ENCODE measurements around the gene C2CD2L.
"Not testable (repeated sequence)": the region's sequence is repeated elsewhere in the genome, so short reads cannot be mapped to it uniquely, and the experiment has no call there.

The C2CD2L gene

DNA sequence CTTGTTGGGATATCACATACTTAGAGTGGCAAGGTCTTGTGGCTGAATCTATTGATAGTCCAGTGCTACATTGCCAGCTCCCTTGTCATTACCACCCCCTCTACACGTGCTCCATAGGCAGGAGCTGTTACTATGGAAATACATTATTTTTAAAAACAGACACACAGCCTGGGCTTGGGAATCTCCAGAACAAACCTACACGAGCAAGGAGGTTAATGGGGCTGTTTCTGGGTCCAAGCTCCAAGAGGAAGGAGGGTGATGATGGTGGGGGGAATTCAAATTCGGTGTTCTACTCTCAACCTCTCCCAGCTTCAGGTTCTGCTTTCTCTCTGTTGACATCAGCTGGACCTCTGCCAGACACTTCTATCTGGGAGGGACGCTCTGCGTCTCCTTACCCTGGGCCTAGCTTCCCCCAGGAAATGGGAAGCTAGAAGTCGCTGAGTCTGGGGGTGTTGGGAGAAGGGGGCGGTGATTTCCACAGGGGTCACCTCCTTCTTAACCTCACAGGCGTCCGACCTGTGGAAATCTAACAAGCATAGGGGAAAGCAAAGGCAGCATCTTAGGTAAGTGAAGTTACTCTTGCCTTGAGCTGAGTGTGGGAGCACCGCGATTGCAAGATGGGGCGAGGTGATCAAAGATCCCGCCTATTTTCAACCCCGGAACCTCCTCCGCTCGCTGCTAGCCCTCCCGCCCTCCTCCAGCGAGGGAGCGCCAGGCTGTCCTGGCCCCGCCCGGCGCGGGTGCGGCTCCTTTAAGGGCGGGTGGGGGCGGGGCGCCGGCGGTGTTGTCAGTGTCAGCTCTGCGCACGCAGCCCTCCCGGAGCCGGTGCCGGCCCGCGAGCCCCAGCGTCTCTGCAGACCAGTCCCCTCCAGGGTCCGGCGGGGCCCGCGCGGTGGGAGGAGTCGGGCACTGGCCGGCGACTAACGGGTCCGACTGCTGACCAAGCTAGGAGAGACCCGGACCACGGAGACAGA lies at the start of gene C2CD2L:
Gene C2CD2L (plus strand): TSS at position 781 of the 974 bp plus-strand sequence. CDS start 398 bp downstream, outside the sequence.
- DNase-seq (ENCODE audit: insufficient read length, low spot score): peak; percentile 80
- peak; percentile 93 for FAIRE-seq

DNA sequence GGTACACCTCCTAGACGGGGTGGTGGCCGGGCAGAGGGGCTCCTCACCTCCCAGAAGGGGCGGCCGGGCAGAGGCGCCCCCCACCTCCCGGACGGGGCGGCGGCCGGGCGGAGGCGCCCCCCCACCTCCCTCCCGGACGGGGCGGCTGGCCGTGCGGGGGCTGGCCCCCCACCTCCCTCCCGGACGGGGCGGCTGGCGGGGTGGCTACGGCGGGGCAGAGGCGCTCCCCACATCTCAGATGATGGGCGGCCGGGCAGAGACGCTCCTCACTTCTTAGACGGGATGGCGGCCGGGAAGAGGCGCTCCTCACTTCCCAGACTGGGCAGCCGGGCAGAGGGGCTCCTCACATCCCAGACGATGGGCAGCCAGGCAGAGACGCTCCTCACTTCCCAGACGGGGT lies 48.0 kb upstream of the C2CD2L start:
- not testable (repeated sequence) for DNase-seq (ENCODE audit: insufficient read length, low spot score); FAIRE-seq

DNA sequence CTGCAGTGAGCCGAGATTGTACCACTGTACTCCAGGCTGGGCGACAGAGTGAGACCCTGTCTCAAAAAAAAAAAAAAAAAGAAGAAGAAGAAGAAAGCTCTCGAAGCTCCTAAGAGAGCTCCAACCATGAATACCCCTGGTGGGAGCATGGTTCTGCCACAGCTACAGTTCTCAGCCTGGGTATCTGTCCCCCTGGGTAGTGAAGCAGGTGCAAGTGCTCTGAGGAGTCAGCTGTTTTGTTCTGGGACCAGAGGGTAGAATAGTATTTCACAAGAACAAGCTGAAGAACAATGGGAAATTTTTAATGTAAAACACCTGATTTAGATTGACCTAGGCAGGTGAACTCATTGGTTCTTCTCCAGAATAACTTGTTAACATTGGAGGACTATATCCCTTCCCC lies 45.9 kb upstream of the C2CD2L start:
- DNase-seq (ENCODE audit: insufficient read length, low spot score): no peak
- FAIRE-seq: no peak

DNA sequence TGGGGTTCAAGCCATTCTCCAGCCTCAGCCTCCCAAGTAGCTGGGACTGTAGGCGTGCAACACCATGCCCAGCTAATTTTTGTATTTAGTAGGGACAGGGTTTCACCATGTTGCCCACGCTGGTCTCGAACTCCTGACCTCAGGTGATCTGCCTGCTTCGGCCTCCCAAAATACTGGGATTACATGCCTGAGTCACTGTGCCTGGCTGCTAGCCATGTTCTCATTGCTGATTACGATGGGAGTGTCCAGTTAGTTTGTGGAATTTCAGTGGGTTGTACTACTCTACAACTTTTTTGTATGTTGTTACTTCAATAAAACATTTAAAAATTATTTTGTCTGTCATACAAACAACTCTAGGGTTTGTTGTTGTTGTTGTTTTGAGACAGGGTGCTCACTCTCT lies 44.4 kb upstream of the C2CD2L start:
- DNase-seq (ENCODE audit: insufficient read length, low spot score) (no peak), FAIRE-seq (no peak)

- DNase-seq (ENCODE audit: insufficient read length, low spot score) (no peak), FAIRE-seq (peak; percentile 88)
These were observed 41.8 kb upstream of the C2CD2L start for GRCh38 chr11:119065369-119065768.

DNA sequence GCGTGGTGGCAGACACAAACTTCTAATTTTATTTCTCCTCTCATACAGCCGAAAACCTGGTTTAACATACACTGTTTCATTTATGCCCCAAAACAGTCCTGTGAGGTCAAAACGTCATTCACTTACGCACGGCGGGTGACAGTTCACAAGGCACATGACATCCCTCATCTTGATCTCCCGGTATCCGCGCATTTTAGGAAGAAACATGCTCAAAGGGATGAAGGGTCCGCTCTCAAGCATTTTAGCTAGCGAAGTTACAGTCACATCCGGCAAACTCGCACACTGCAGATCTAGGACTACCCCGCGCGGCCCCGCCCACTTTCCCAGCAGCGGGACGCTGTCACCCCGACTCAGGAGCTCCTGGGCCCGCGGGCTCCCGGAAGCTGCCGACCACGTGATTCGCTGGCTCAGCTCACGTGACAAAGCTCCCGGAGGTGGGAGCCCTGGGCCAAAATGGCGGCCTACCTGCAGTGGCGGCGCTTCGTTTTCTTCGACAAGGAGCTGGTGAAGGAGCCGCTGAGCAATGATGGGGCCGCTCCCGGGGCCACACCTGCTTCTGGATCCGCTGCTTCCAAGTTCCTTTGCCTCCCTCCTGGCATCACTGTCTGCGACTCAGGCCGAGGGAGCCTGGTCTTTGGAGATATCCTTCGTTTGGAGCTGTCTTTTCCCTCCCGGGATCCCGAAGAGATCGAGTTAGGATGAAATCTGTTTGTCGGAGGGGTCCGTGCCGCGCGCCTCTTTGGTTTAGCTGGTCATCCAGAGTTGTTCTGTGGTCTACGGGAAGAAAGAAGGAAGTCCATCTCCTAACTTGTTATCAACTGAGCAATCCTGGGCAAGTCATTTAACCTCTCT lies 39.5 kb upstream of the C2CD2L start, which contains the start of gene VPS11:
Gene VPS11 (plus strand): TSS at position 448 of the 852 bp plus-strand sequence. CDS start 6 bp downstream, at position 454.
- FAIRE-seq (peak; percentile 98), DNase-seq (ENCODE audit: insufficient read length, low spot score) (peak; percentile 99)

GRCh38 chr11:119077839-119078238 lies 29.3 kb upstream of the C2CD2L start:
- DNase-seq (ENCODE audit: insufficient read length, low spot score): no peak

GRCh38 chr11:119078675-119079420 lies 28.3 kb upstream of the C2CD2L start:
- DNase-seq (ENCODE audit: insufficient read length, low spot score) (no peak), FAIRE-seq (no peak)

More at GRCh38 chr11:119077839-119078238, 29.3 kb upstream of the C2CD2L start:
- no peak for FAIRE-seq

- FAIRE-seq (no peak), DNase-seq (ENCODE audit: insufficient read length, low spot score) (no peak)
These were observed 25.4 kb upstream of the C2CD2L start for GRCh38 chr11:119081682-119082260.

DNA sequence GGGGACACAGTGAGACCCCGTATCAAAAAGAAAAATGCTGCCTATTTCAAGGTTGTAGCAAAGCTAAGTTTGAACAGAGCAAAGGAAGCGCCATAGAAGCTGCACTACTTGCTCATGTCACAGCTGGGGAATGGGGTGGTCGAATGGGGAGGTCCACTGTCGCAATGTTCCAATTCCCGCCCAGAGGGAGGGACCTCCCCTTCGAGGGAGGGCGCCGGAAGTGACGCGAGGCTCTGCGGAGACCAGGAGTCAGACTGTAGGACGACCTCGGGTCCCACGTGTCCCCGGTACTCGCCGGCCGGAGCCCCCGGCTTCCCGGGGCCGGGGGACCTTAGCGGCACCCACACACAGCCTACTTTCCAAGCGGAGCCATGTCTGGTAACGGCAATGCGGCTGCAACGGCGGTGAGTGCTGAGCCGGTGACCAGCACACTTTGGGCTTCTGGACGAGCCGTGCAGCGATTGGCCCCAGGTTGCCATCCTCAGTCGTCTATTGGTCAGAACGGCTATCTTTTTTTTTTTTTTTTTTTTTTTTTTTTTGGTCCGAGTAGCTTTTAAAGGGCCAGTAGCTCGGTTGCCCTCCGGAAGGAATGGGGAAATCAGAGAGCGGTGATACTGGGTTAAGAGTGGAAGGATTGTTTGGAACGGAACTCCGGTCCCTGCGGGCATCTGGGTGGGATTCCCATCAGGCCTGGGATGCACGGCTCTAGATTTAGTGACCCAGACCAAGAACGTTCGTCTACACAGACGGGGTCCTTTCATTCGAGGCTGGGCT lies 22.3 kb upstream of the C2CD2L start, which contains the start of gene HMBS:
Gene HMBS (plus strand): TSS at position 219 of the 774 bp plus-strand sequence. CDS start 153 bp downstream, at position 372.
- DNase-seq (ENCODE audit: insufficient read length, low spot score): peak; percentile 89
- FAIRE-seq: peak; percentile 97

GRCh38 chr11:119085437-119085847 lies 21.7 kb upstream of the C2CD2L start:
- no peak for FAIRE-seq
- DNase-seq (ENCODE audit: insufficient read length, low spot score): no peak

DNA sequence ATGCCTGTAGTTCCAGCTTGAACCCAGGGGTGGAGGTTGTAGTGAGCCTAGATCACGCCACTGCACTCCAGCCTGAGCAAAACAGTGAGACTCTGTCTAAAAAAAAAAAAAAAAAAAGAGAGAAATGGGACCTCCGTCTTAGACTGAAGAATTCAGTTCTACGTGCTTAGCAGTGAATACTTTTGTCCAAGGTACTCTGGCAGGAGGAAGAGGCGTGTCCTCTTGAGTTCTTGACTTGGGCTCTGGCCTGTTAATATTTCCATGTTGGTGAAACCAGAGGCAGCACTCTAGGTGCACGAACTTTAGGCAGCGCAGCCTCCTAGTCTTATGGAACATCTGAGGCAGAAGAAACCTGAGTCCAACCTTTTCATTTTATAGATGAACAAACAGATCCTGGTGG lies 20.0 kb upstream of the C2CD2L start:
- DNase-seq (ENCODE audit: insufficient read length, low spot score): no peak
- FAIRE-seq: no peak

GRCh38 chr11:119087747-119088241 lies 19.4 kb upstream of the C2CD2L start:
- DNase-seq (ENCODE audit: insufficient read length, low spot score): no peak
- FAIRE-seq: no peak

DNA sequence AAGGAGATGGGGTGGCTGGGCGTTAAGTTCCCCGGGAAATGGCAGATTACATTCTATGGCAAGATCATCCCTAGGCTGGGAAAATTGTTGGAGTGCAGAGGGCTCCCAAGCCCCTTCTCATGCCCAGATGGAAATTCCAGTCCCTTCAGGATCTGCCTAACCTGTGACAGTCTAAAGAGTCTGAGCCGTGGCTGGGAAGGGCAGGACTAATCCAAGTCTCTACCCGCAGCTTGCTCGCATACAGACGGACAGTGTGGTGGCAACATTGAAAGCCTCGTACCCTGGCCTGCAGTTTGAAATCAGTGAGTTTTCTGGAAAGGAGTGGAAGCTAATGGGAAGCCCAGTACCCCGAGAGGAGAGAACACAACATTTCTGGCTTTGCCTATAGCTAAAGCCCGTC lies 18.7 kb upstream of the C2CD2L start:
- DNase-seq (ENCODE audit: insufficient read length, low spot score) (no peak), FAIRE-seq (no peak)

GRCh38 chr11:119089319-119089718 lies 17.8 kb upstream of the C2CD2L start:
- FAIRE-seq (no peak), DNase-seq (ENCODE audit: insufficient read length, low spot score) (no peak)

DNA sequence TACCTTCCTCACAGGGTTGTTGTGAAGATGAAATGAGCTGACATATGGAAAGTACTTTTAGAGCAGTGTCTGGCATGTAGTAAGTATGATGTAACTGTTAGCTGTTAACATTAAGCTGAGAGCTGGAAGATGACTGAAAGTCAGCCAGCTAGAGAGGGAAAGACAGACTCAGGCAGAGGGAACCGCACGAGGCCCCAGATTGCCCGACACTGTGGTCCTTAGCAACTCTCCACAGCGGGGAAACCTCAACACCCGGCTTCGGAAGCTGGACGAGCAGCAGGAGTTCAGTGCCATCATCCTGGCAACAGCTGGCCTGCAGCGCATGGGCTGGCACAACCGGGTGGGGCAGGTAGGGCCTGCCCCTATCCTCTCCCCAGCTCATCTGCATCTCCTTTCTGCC lies 16.0 kb upstream of the C2CD2L start:
- FAIRE-seq (no peak), DNase-seq (ENCODE audit: insufficient read length, low spot score) (no peak)

GRCh38 chr11:119091966-119092879 lies 14.9 kb upstream of the C2CD2L start:
- DNase-seq (ENCODE audit: insufficient read length, low spot score) (no peak), FAIRE-seq (no peak)

Data from GM19239 (cell line).